WTC11 (cell line): ENCODE measurements around the gene LRRC17. TPM values are rescaled to one million over a fixed set of nuclear protein-coding genes. Genes with fewer than 3 reads are reported as not detected.

Experiments
- ATAC-seq: fragments of 200-7000 bp; cut with Tn5 transposase; 2 replicates; pipeline ENCODE4 v1.10.0; 2021; ENCODE audit warnings: mild to moderate bottlenecking, moderate library complexity
- CTCF ChIA-PET: fragments of 300-600 bp; sonication (Branson Sonifier 250); formaldehyde crosslinking; loops from one replicate; lab custom pipeline; 2021; ENCODE audit warnings: antibody characterized with exemption; lab: Charles Lee
- POLR2A ChIA-PET: fragments of 350-600 bp; sonication (Branson Sonifier 250); formaldehyde crosslinking; loops from one replicate; lab custom pipeline; 2021; ENCODE audit warnings: antibody characterized with exemption; lab: Charles Lee
- DNase-seq: peaks from one replicate; pipeline ENCODE4 v3.0.0; 2021; ENCODE audit warnings: low spot score
- H3K27ac Mint-ChIP-seq: 2 replicates; pipeline ENCODE4 v1.8.0; 2021; ENCODE audit warnings: mixed read lengths
- H3K27me3 Mint-ChIP-seq: 2 replicates; pipeline ENCODE4 v1.8.0; 2021; ENCODE audit warnings: low read depth, mild to moderate bottlenecking, moderate library complexity, mixed read lengths
- H3K36me3 Mint-ChIP-seq: 2 replicates; pipeline ENCODE4 v1.8.0; 2021; ENCODE audit warnings: mixed read lengths
- H3K4me1 Mint-ChIP-seq: 2 replicates; pipeline ENCODE4 v1.8.0; 2022; ENCODE audit warnings: mixed read lengths
- H3K4me3 Mint-ChIP-seq: 2 replicates; pipeline ENCODE4 v1.8.0; 2021; ENCODE audit warnings: mild to moderate bottlenecking, moderate library complexity, mixed read lengths
- H3K9me3 Mint-ChIP-seq: 2 replicates; pipeline ENCODE4 v1.8.0; 2021; ENCODE audit warnings: mixed read lengths
- ARID4B ChIP-seq: sonication (generic); formaldehyde crosslinking; IDR thresholded peaks from 2 replicates; pipeline ENCODE4 v1.8.0; 2023; ENCODE audit warnings: missing genetic modification reagents, mild to moderate bottlenecking, borderline replicate concordance
- ATF2 ChIP-seq: sonication (generic); formaldehyde crosslinking; IDR thresholded peaks from 2 replicates; pipeline ENCODE4 v1.8.1; 2022; ENCODE audit warnings: low read depth, missing genetic modification reagents, borderline replicate concordance
- CREB1 ChIP-seq: sonication (generic); formaldehyde crosslinking; IDR thresholded peaks from 2 replicates; pipeline ENCODE4 v1.8.0; 2023; ENCODE audit warnings: mild to moderate bottlenecking, missing genetic modification reagents
- ERG ChIP-seq: fragments of 250-450 bp; sonication (Bioruptor Pico); IDR thresholded peaks from 2 replicates; pipeline ENCODE4 v1.8.0; 2021; ENCODE audit warnings: mild to moderate bottlenecking
- JUN ChIP-seq: sonication (generic); formaldehyde crosslinking; IDR thresholded peaks from 2 replicates; pipeline ENCODE4 v1.8.0; 2023; ENCODE audit warnings: mild to moderate bottlenecking, missing genetic modification reagents
- NFE2L1 ChIP-seq: sonication (generic); formaldehyde crosslinking; IDR thresholded peaks from 2 replicates; pipeline ENCODE4 v1.8.1; 2023; ENCODE audit warnings: missing genetic modification reagents
- NFYB ChIP-seq: sonication (generic); formaldehyde crosslinking; conservative IDR thresholded peaks from 2 replicates; pipeline ENCODE4 v1.8.0; 2022; ENCODE audit warnings: low read depth, missing genetic modification reagents
- PRRX2 ChIP-seq: fragments of 250-450 bp; sonication (Bioruptor Pico); IDR thresholded peaks from 2 replicates; pipeline ENCODE4 v1.8.0; 2021; ENCODE audit warnings: mild to moderate bottlenecking
- SMAD3 ChIP-seq: sonication (generic); formaldehyde crosslinking; IDR thresholded peaks from 2 replicates; pipeline ENCODE4 v1.8.0; 2022; ENCODE audit warnings: missing genetic modification reagents, mild to moderate bottlenecking, borderline replicate concordance
- TEAD1 ChIP-seq: sonication (generic); formaldehyde crosslinking; IDR thresholded peaks from 2 replicates; pipeline ENCODE4 v1.8.0; 2022; ENCODE audit warnings: mild to moderate bottlenecking, missing genetic modification reagents
- ZNF281 ChIP-seq: sonication (generic); formaldehyde crosslinking; IDR thresholded peaks from 2 replicates; pipeline ENCODE4 v1.8.0; 2023; ENCODE audit warnings: mild to moderate bottlenecking, missing genetic modification reagents
- ZNF532 ChIP-seq: fragments of 250-450 bp; sonication (Bioruptor Pico); IDR thresholded peaks from 2 replicates; pipeline ENCODE4 v1.9.0; 2021; ENCODE audit warnings: mild to moderate bottlenecking, borderline replicate concordance
- total RNA-seq: library from RNA; stranded (reverse); gene quantifications from 3 replicates; pipeline ENCODE4 v1.2.3, GENCODE V29; 2021
- TF ChIP-seq, protein P1 (sequence below): fragments of 250-450 bp; sonication (Bioruptor Pico); conservative IDR thresholded peaks from 2 replicates; pipeline ENCODE4 v1.9.0; 2021; ENCODE audit warnings: mild to moderate bottlenecking
- TF ChIP-seq, protein P2 (sequence below): sonication (generic); formaldehyde crosslinking; IDR thresholded peaks from 2 replicates; pipeline ENCODE4 v1.8.0; 2022; ENCODE audit warnings: mild to moderate bottlenecking, missing genetic modification reagents

Gene LRRC17
- total RNA-seq, 1 experiment from 2014 or later, result 1.6 TPM

DNA sequence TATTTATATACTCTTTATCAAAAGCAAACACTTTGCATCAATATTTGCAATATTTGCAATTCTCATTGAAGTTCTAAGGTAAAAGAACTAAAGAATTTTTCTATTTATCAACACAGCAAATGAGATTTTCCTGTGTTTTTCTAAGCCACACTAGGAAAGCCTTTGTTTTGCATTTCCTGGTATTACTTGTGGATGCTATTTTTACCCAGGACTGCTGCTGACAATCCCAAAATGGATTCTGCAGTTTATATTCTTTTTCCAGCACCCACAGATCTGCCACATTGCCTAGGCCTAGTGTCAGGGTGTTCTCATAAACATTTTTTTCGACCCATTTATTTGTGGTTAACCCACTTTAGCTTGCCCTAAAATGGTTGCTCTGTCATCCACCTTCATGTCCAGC is 25.9 kb downstream of the LRRC17 start:
- Mint-ChIP-seq H3K27me3 (no peaks in the 10 kb centered on the region), H3K27ac (no peak overlapping the region), H3K9me3 (no peaks in the 10 kb centered on the region), H3K4me3 (no peak overlapping the region), H3K4me1 (peaks cover 78% of the 10 kb centered on the region), H3K36me3 (no peaks in the 10 kb centered on the region)
- no peak for DNase-seq
- ChIA-PET CTCF (no interaction called here), POLR2A (interaction anchor here (0.5 kb wide), 1 partner anchor 776 kb away, joined by 3 read pairs; no protein-coding TSS in a partner anchor)
- no peak for ATAC-seq
- TF ChIP-seq NFYB (CRISPR knock-in tag), result no peak
- no peak for TF ChIP-seq ATF2 (CRISPR knock-in tag)
- no peak for TF ChIP-seq SMAD3 (CRISPR knock-in tag)
- no peak for TF ChIP-seq JUN (CRISPR knock-in tag)
- no peak for TF ChIP-seq PRRX2 (CRISPR knock-in tag)
- no peak for TF ChIP-seq ARID4B (CRISPR knock-in tag)
- TF ChIP-seq, protein P1, sequence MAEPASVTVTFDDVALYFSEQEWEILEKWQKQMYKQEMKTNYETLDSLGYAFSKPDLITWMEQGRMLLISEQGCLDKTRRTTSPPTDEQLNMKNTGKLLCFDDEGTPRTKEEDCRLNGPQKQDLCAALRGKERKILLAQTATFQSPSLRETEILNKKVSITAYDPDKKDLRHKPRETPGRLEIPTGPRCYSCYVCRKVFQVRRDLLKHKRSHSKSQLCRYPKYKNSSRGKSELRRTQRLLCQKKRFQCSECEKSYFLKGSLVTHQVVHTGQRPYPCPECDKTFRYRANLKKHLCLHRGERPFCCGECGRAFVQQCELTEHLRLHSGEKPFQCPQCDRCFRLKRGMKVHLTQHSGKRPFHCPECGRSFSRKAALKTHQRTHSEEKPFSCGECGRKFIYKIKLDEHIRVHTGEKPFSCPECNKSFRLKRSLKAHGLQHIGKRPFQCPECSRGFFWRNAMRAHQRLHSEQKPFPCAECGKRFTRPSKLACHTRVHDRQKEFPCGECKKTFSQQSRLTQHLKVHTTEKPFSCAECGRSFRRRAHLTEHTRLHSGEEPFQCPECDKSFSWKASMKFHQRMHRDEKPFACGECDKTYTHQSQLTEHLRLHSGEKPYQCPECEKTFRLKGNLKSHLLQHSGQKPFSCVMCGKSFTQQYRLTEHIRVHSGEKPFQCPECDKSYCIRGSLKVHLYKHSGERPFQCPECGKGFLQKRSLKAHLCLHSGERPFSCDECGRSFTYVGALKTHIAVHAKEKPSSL, result no peak
- no peak for TF ChIP-seq NFE2L1 (CRISPR knock-in tag)

DNA sequence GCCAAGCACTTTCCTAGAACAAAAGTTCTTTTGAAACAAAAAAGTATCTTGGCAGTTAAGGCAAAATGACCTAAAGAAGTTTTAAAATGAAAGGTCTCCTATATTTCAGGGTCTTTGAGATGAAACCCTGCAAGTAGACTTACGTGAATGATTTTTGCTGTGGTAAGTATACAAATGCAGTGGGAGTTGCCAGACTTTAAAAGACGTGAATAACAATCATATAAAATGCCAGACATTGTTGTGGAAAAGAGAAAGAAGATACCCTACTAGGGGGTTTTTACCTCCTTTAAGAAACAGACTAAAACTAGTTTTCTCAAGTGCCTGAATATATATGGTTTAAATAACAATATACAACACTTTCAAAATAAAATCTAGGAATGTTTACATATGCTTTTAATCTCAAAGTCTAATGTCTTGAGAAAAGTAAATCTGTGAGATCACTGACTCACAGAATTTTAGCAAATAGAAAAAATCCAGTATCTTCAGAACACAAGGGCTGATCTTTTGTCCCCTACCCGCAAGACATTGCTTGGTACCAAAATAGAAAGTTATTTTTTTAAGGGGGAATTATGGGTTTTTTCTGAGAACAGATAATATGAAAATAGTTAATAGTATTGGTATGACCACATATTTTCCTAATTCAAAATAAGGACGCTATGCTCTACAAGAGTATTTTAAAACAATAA is 29.5 kb downstream of the LRRC17 start:
- DNase-seq (no peak), ATAC-seq (no peak)
- peaks cover 63% of the 10 kb centered on the region for H3K4me1 Mint-ChIP-seq
- no peak for TF ChIP-seq ERG (CRISPR knock-in tag)
- TF ChIP-seq, protein P2, sequence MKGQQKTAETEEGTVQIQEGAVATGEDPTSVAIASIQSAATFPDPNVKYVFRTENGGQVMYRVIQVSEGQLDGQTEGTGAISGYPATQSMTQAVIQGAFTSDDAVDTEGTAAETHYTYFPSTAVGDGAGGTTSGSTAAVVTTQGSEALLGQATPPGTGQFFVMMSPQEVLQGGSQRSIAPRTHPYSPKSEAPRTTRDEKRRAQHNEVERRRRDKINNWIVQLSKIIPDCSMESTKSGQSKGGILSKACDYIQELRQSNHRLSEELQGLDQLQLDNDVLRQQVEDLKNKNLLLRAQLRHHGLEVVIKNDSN (CRISPR knock-in tag), result no peak
- no peak for TF ChIP-seq TEAD1
- no peak for TF ChIP-seq ZNF281 (CRISPR knock-in tag)
- no peak for TF ChIP-seq CREB1
- TF ChIP-seq ATF2 (CRISPR knock-in tag), result no peak
- no peak for TF ChIP-seq ZNF532 (CRISPR knock-in tag)

More for the DNA sequence above, 29.5 kb downstream of the LRRC17 start:
- peak overlapping the region; percentile 96 for H3K27ac Mint-ChIP-seq
- no peaks in the 10 kb centered on the region for H3K36me3 Mint-ChIP-seq
- no peaks in the 10 kb centered on the region for H3K9me3 Mint-ChIP-seq
- POLR2A ChIA-PET, result no interaction called here
- peak overlapping the region; percentile 50 for H3K4me3 Mint-ChIP-seq
- CTCF ChIA-PET, result no interaction called here
- H3K27me3 Mint-ChIP-seq, result no peaks in the 10 kb centered on the region
